GM23338 (cell line): ENCODE results near the gene BTN1A1. TPM values are rescaled to one million over a fixed set of nuclear protein-coding genes. Genes with fewer than 3 reads are reported as not detected.

ENCODE experiments used
- EZH2 ChIP-seq: fragments of 200-600 bp; sonication (generic); IDR thresholded peaks from one replicate; pipeline ENCODE4 v1.8.0; 2017; ENCODE audit warnings: antibody characterized with exemption, mild to moderate bottlenecking, low read depth; ENCODE audit not compliant: unreplicated experiment
- EZH2phosphoT487 ChIP-seq: fragments of 200-600 bp; sonication (generic); IDR thresholded peaks from one replicate; pipeline ENCODE4 v1.8.1; 2018; ENCODE audit warnings: antibody characterized with exemption; ENCODE audit not compliant: unreplicated experiment
- POLR2AphosphoS5 ChIP-seq: IDR thresholded peaks from 2 replicates; pipeline ENCODE4 v1.6.1; 2016; ENCODE audit warnings: antibody characterized with exemption, low read depth
- ZNF114 ChIP-seq: fragments of 250-450 bp; sonication (Bioruptor Pico); IDR thresholded peaks from 2 replicates; pipeline ENCODE4 v1.5.0; 2020; ENCODE audit warnings: mild to moderate bottlenecking, moderate library complexity
- ZNF462 ChIP-seq: fragments of 250-450 bp; sonication (Bioruptor Pico); IDR thresholded peaks from 2 replicates; pipeline ENCODE4 v1.5.0; 2020; ENCODE audit warnings: mild to moderate bottlenecking, moderate library complexity
- polyA plus RNA-seq: library from polyadenylated mRNA; unstranded; fragments of >200 nt; fragmentation: Nextera tagmentation; extraction: Ambion mirVana; gene quantifications from 2 replicates; pipeline ENCODE4 v1.2.1, GENCODE V29; 2016
- total RNA-seq: library from RNA; depleted of rRNA; stranded (reverse); fragments of >200 nt; shearing (Covaris generic); gene quantifications from 2 replicates; pipeline ENCODE4 v1.2.3, GENCODE V29; 2014
- TF ChIP-seq, protein P1 (sequence below): IDR thresholded peaks from one replicate; pipeline ENCODE4 v1.6.1; 2018; ENCODE audit warnings: antibody characterized with exemption; ENCODE audit not compliant: unreplicated experiment

BTN1A1 gene
- total and polyA plus RNA-seq, 2 experiments from 2014 or later = 0.13 to 0.38 TPM

DNA sequence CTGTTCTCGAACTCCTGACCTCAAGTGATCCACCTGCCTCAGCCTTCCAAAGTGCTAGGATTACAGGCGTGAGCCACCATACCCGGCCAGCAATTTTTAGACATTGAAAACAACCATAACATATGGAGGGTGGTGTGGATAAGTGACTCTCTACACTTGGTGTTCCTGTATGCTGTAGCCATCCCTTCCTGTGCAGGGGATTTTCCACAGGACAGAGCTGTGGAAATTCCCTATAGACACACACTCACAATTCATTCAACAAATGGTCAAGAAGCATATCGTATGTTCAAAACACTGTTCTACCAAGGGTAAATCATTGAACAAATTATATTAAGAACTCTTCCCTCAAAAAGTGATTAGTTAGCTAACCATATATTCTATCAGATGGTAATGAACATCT, 36.1 kb upstream of the BTN1A1 start (continued):
- TF ChIP-seq ZNF462 (CRISPR knock-in tag) (no peak), EZH2 (no peak), ZNF114 (no peak), EZH2phosphoT487 (no peak), POLR2AphosphoS5 (no peak)
- TF ChIP-seq, protein P1, sequence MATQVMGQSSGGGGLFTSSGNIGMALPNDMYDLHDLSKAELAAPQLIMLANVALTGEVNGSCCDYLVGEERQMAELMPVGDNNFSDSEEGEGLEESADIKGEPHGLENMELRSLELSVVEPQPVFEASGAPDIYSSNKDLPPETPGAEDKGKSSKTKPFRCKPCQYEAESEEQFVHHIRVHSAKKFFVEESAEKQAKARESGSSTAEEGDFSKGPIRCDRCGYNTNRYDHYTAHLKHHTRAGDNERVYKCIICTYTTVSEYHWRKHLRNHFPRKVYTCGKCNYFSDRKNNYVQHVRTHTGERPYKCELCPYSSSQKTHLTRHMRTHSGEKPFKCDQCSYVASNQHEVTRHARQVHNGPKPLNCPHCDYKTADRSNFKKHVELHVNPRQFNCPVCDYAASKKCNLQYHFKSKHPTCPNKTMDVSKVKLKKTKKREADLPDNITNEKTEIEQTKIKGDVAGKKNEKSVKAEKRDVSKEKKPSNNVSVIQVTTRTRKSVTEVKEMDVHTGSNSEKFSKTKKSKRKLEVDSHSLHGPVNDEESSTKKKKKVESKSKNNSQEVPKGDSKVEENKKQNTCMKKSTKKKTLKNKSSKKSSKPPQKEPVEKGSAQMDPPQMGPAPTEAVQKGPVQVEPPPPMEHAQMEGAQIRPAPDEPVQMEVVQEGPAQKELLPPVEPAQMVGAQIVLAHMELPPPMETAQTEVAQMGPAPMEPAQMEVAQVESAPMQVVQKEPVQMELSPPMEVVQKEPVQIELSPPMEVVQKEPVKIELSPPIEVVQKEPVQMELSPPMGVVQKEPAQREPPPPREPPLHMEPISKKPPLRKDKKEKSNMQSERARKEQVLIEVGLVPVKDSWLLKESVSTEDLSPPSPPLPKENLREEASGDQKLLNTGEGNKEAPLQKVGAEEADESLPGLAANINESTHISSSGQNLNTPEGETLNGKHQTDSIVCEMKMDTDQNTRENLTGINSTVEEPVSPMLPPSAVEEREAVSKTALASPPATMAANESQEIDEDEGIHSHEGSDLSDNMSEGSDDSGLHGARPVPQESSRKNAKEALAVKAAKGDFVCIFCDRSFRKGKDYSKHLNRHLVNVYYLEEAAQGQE = no peak
